ENCODE data around the gene GGT7.

The GGT7 gene

GRCh38 chr20:34797012-34797995 is 75.4 kb downstream of the GGT7 start:
- DNase-seq: no peak

All from hypothalamus (tissue), 51 donors.